GM12892 (cell line): ENCODE results near the gene LRRC10B.

Experiments used
- POLR2A ChIP-seq: IDR thresholded peaks from 2 replicates; pipeline ENCODE4 v1.6.1; 2011; ENCODE audit warnings: low read depth, low read length, control low read depth
- POLR2AphosphoS5 ChIP-seq: IDR thresholded peaks from 2 replicates; pipeline ENCODE4 v1.6.1; 2011; ENCODE audit warnings: low read depth, low read length, control low read depth
- TAF1 ChIP-seq: IDR thresholded peaks from 2 replicates; pipeline ENCODE4 v1.6.1; 2011; ENCODE audit warnings: low read depth, mild to moderate bottlenecking, control low read depth, low read length, borderline replicate concordance

- TF ChIP-seq POLR2A (no peak), TAF1 (no peak), POLR2AphosphoS5 (no peak)
Measured at GRCh38 chr11:61489833-61490721, 18.5 kb upstream of the LRRC10B start.
